Transverse colon (tissue), 4 donors: ENCODE measurements around the gene FHAD1.

ENCODE experiments used
- EP300 ChIP-seq: sonication (generic); formaldehyde crosslinking; IDR thresholded peaks from one replicate; pipeline ENCODE4 v1.6.1; 2017; ENCODE audit warnings: antibody characterized with exemption, low read depth
- POLR2A ChIP-seq: fragments of 450-650 bp; IDR thresholded peaks from one replicate; pipeline ENCODE4 v1.6.1; 2016; ENCODE audit warnings: antibody characterized with exemption, mild to moderate bottlenecking, moderate library complexity
- POLR2AphosphoS5 ChIP-seq, 3 donors: sonication (generic); formaldehyde crosslinking; IDR thresholded peaks; one replicate each; pipeline ENCODE4 v1.6.1; 2016; ENCODE audit warnings: antibody characterized with exemption in 3 of 3
- TF ChIP-seq, protein P1 (sequence below), 5 experiments: fragments of 200-600 bp in 3 of 5; fragments of 450-650 bp in 2 of 5; sonication (generic) in 3 of 5; IDR thresholded peaks; 1 replicate in 2 of 5; 2 replicates in 3 of 5; pipeline ENCODE4 v1.5.1; 2016 to 2017; ENCODE audit warnings: antibody characterized with exemption in 5 of 5, inconsistent platforms in 3 of 5, mild to moderate bottlenecking in 2 of 5, moderate library complexity in 1 of 5

DNA sequence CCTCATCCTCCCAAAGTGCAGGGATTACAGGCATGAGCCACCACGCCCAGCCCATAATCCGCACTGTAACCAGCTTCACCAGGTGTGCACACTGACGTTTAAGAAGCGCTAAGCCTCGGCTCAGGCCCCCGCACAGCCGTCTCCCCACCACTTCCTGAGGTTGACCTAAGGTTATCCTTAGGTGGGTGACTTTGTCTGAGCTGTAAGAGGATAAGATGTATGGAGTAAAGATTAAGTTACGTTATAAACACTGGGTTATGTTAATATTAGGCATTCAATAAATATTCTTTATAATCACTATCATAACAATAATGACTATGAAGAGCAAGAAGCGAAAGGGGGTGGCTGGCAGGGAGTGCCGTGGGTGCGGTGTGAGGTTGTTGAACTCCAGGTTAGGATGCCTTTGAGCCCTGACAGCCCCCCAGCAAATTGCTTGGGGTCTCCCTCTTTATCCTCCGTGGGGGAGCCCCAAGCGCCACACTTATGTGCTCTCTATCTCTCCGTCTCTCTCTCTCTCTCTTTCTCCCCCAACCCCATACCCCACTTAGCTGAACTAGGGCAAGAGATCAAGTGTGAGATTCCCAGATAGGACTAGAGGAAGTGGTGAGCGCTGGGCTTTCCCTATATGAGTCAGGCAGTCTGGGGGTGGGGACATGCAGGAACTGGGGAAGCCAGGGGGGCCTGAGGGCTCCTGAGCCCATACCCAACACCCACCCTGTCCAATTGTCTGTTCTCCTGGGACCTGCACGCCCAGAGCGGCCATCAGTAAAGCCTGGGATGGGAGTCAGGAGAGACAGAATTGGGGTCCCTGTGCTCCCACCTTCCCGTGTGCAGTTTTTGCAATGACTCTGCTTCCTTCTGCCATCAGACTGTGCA, 170.3 kb downstream of the FHAD1 start:
- TF ChIP-seq POLR2AphosphoS5 (IDR thresholded peaks at IDR 0.05) = peak in 1 of 3 donors; percentile 24
- no peak for TF ChIP-seq POLR2A
- TF ChIP-seq, protein P1, sequence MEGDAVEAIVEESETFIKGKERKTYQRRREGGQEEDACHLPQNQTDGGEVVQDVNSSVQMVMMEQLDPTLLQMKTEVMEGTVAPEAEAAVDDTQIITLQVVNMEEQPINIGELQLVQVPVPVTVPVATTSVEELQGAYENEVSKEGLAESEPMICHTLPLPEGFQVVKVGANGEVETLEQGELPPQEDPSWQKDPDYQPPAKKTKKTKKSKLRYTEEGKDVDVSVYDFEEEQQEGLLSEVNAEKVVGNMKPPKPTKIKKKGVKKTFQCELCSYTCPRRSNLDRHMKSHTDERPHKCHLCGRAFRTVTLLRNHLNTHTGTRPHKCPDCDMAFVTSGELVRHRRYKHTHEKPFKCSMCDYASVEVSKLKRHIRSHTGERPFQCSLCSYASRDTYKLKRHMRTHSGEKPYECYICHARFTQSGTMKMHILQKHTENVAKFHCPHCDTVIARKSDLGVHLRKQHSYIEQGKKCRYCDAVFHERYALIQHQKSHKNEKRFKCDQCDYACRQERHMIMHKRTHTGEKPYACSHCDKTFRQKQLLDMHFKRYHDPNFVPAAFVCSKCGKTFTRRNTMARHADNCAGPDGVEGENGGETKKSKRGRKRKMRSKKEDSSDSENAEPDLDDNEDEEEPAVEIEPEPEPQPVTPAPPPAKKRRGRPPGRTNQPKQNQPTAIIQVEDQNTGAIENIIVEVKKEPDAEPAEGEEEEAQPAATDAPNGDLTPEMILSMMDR (IDR thresholded peaks at IDR 0.05) = no peak
- no peak for TF ChIP-seq EP300
